Endothelial cell of umbilical vein (primary cell): ENCODE results near the gene TYRO3.

Experiments used
- CTCF ChIP-seq, 2 donors: IDR thresholded peaks; 1 replicate in 1 of 2; 2 replicates in 1 of 2; pipeline ENCODE4 v1.5.1; 2011; ENCODE audit warnings: low read length in 2 of 2, mild to moderate bottlenecking in 2 of 2, moderate library complexity in 2 of 2, control low read depth in 1 of 2, inconsistent platforms in 1 of 2, low read depth in 1 of 2; ENCODE audit not compliant: insufficient read depth in 1 of 2; ENCODE audit errors: extremely low read depth in 1 of 2
- MYC ChIP-seq: IDR thresholded peaks from one replicate; pipeline ENCODE4 v1.6.1; 2011; ENCODE audit warnings: mild to moderate bottlenecking, low read depth, low read length
- POLR2A ChIP-seq: IDR thresholded peaks from 2 replicates; pipeline ENCODE4 v1.6.1; 2012; ENCODE audit warnings: low read depth, mild to moderate bottlenecking, control low read depth, low read length
- POLR2AphosphoS5 ChIP-seq: IDR thresholded peaks from 2 replicates; pipeline ENCODE4 v1.6.1; 2012; ENCODE audit warnings: low read depth, mild to moderate bottlenecking, control low read depth, low read length, moderate library complexity; ENCODE audit not compliant: insufficient read depth

GRCh38 chr15:41605566-41605965 lies 46.6 kb downstream of the TYRO3 start:
- TF ChIP-seq CTCF (IDR thresholded peaks at IDR 0.05; ENCODE audit: extremely low read depth in 1 of 2, insufficient read depth in 1 of 2, low read depth in 1 of 2, low read length in 2 of 2) = no peak
- TF ChIP-seq POLR2AphosphoS5 = no peak
- no peak for TF ChIP-seq POLR2A
- TF ChIP-seq MYC = no peak
